GM18520 (cell line): ENCODE data around the gene SIX3.

Source experiments
- ATAC-seq: cut with Tn5 transposase; IDR thresholded peaks from one replicate; pipeline ENCODE4 v1.9.1; 2021; ENCODE audit not compliant: unreplicated experiment

Gene SIX3

GRCh38 chr2:44941551-44942234, at the start of gene SIX3:
Gene SIX3 (plus strand): TSS chr2:44941702. CDS start chr2:44942105, 403 bp downstream.
- ATAC-seq = peak; percentile 62

- peak; percentile 90 for ATAC-seq
These were observed 47.4 kb upstream of the SIX3 start for GRCh38 chr2:44894058-44894457.

GRCh38 chr2:44895061-44895460, 46.4 kb upstream of the SIX3 start:
- no peak for ATAC-seq

GRCh38 chr2:44897406-44897805, 44.1 kb upstream of the SIX3 start:
- no peak for ATAC-seq

GRCh38 chr2:44902217-44903137, 39.0 kb upstream of the SIX3 start:
- no peak for ATAC-seq

GRCh38 chr2:44904578-44904977, 36.9 kb upstream of the SIX3 start:
- ATAC-seq = no peak

- no peak for ATAC-seq
These were observed 34.5 kb upstream of the SIX3 start for GRCh38 chr2:44906972-44907371.

- ATAC-seq = no peak
These were observed 31.7 kb upstream of the SIX3 start for GRCh38 chr2:44909831-44910230.

GRCh38 chr2:44912660-44913059, 28.8 kb upstream of the SIX3 start:
- ATAC-seq = no peak

- no peak for ATAC-seq
These were observed 25.2 kb upstream of the SIX3 start for GRCh38 chr2:44916291-44916690.

GRCh38 chr2:44918095-44918775, 23.3 kb upstream of the SIX3 start:
- no peak for ATAC-seq

GRCh38 chr2:44920751-44921150, 20.8 kb upstream of the SIX3 start:
- no peak for ATAC-seq

- ATAC-seq = no peak
These were observed 18.7 kb upstream of the SIX3 start for GRCh38 chr2:44922776-44923175.

- no peak for ATAC-seq
These were observed 15.9 kb upstream of the SIX3 start for GRCh38 chr2:44925561-44926136.

GRCh38 chr2:44926957-44927356, 14.5 kb upstream of the SIX3 start:
- no peak for ATAC-seq

GRCh38 chr2:44927985-44928482, 13.5 kb upstream of the SIX3 start:
- no peak for ATAC-seq

GRCh38 chr2:44928483-44929158, 12.9 kb upstream of the SIX3 start:
- no peak for ATAC-seq

GRCh38 chr2:44929159-44929734, 12.3 kb upstream of the SIX3 start:
- ATAC-seq = no peak

- no peak for ATAC-seq
These were observed 11.7 kb upstream of the SIX3 start for GRCh38 chr2:44929735-44930273.
